MCF 10A (cell line): ENCODE results near the gene KCTD1. TPM values are rescaled to one million over a fixed set of nuclear protein-coding genes. Genes with fewer than 3 reads are reported as not detected.
A peak's percentile ranks its signal among the peaks of the same experiment; 100 is the strongest.

Source experiments
- BruUV-seq: library from RNA; stranded (reverse); fragments of 400-500 nt; replicated peaks from 2 replicates; lab custom pipeline; 2021; lab: Mats Ljungman, UMichigan
- CTCF ChIA-PET: fragments of 300-600 bp; sonication (Branson Sonifier 250); formaldehyde crosslinking; extraction: SDS; loops from one replicate; lab custom pipeline; 2021; ENCODE audit warnings: antibody characterized with exemption, inconsistent platforms; lab: Yijun Ruan, JAX
- POLR2A ChIA-PET: fragments of 300-600, 350-650 bp; sonication (Branson Sonifier 250); formaldehyde crosslinking; extraction: SDS; loops from one replicate; lab custom pipeline; 2020; ENCODE audit warnings: antibody characterized with exemption, inconsistent platforms; lab: Yijun Ruan, JAX
- DNase-seq: peaks from one replicate; pipeline ENCODE4 v3.0.0-alpha.2; 2018; ENCODE audit not compliant: unreplicated experiment
- H3K27ac Mint-ChIP-seq: one replicate; pipeline ENCODE4 v1.8.0; 2022; ENCODE audit warnings: mild to moderate bottlenecking, low read depth, mixed read lengths; ENCODE audit not compliant: unreplicated experiment
- H3K27me3 Mint-ChIP-seq: one replicate; pipeline ENCODE4 v1.8.0; 2022; ENCODE audit warnings: mixed read lengths; ENCODE audit not compliant: insufficient read depth, unreplicated experiment
- H3K36me3 Mint-ChIP-seq: one replicate; pipeline ENCODE4 v1.8.0; 2022; ENCODE audit warnings: mild to moderate bottlenecking, moderate library complexity, mixed read lengths; ENCODE audit not compliant: insufficient read depth, unreplicated experiment
- H3K4me1 Mint-ChIP-seq: one replicate; pipeline ENCODE4 v1.8.0; 2022; ENCODE audit warnings: mixed read lengths; ENCODE audit not compliant: insufficient read depth, unreplicated experiment
- H3K4me3 Mint-ChIP-seq: one replicate; pipeline ENCODE4 v1.8.0; 2022; ENCODE audit warnings: mild to moderate bottlenecking, moderate library complexity, mixed read lengths; ENCODE audit not compliant: unreplicated experiment
- H3K9me3 Mint-ChIP-seq: one replicate; pipeline ENCODE4 v1.8.0; 2022; ENCODE audit warnings: mixed read lengths; ENCODE audit not compliant: unreplicated experiment
- CTCF ChIP-seq: fragments of 200-600 bp; IDR thresholded peaks from one replicate; pipeline ENCODE4 v1.8.0; 2022; ENCODE audit warnings: antibody characterized with exemption, mild to moderate bottlenecking; ENCODE audit not compliant: unreplicated experiment
- intact Hi-C: fragments of 100-400 bp; cut with micrococcal nuclease; formaldehyde crosslinking; loops from 2 replicates; pipeline ENCODE4 v1.14.1; 2022
- total RNA-seq: library from RNA; stranded (reverse); gene quantifications from 2 replicates; pipeline ENCODE4 v1.2.3, GENCODE V29; 2022

The KCTD1 gene
- total RNA-seq, 1 experiment from 2014 or later, result 37.9 TPM

- H3K36me3 Mint-ChIP-seq, result peaks cover 52% of the 10 kb centered on the region
- no peak overlapping the region for H3K4me3 Mint-ChIP-seq
- no peak for TF ChIP-seq CTCF
- peaks cover 5% of the 10 kb centered on the region for H3K4me1 Mint-ChIP-seq
- H3K27ac Mint-ChIP-seq, result peak overlapping the region; percentile 14
- DNase-seq, result no peak
- POLR2A ChIA-PET, result interaction anchor here (0.7 kb wide), 1 partner anchor 409 kb away, joined by 3 read pairs; no protein-coding TSS in a partner anchor
- no peaks in the 10 kb centered on the region for H3K9me3 Mint-ChIP-seq
- intact Hi-C loops, result no loop called here
- CTCF ChIA-PET, result interaction anchor here (0.6 kb wide), 1 partner anchor 114 kb away, joined by 4 read pairs; no protein-coding TSS in a partner anchor
- BruUV-seq, result no TSS peak
- H3K27me3 Mint-ChIP-seq, result no peaks in the 10 kb centered on the region
These were observed 50.5 kb downstream of the KCTD1 start for GRCh38 chr18:26497866-26498265.

GRCh38 chr18:26496528-26496927 is 51.8 kb downstream of the KCTD1 start:
- H3K27me3 Mint-ChIP-seq, result no peaks in the 10 kb centered on the region

GRCh38 chr18:26495287-26495686 is 53.1 kb downstream of the KCTD1 start:
- POLR2A ChIA-PET, result no interaction called here
- no peak for DNase-seq
- Mint-ChIP-seq H3K4me3 (no peak overlapping the region), H3K9me3 (no peaks in the 10 kb centered on the region), H3K36me3 (peaks cover 59% of the 10 kb centered on the region), H3K27ac (no peak overlapping the region), H3K27me3 (no peaks in the 10 kb centered on the region), H3K4me1 (peaks cover 8% of the 10 kb centered on the region)
- intact Hi-C loops, result no loop called here
- no peak for TF ChIP-seq CTCF
- CTCF ChIA-PET, result interaction anchor here (1.2 kb wide), 1 partner anchor 89 kb away, joined by 4 read pairs; no protein-coding TSS in a partner anchor
- no TSS peak for BruUV-seq

More at GRCh38 chr18:26496528-26496927, 51.8 kb downstream of the KCTD1 start:
- Mint-ChIP-seq H3K4me3 (no peak overlapping the region), H3K4me1 (peaks cover 7% of the 10 kb centered on the region), H3K27ac (no peak overlapping the region), H3K9me3 (no peaks in the 10 kb centered on the region), H3K36me3 (peaks cover 52% of the 10 kb centered on the region)
- no peak for DNase-seq
- ChIA-PET CTCF (interaction anchor here (0.7 to 1.3 kb wide), 3 partner anchors 8 to 108 kb away, joined by 3 to 4 read pairs (median 3); no protein-coding TSS in a partner anchor), POLR2A (interaction anchor here (0.7 kb wide), 1 partner anchor 23 kb away, joined by 4 read pairs; no protein-coding TSS in a partner anchor)
- TF ChIP-seq CTCF, result no peak
- no TSS peak for BruUV-seq
- intact Hi-C loops, result no loop called here

- CTCF ChIA-PET, result no interaction called here
- intact Hi-C loops, result no loop called here
- TF ChIP-seq CTCF, result no peak
- no peaks in the 10 kb centered on the region for H3K27me3 Mint-ChIP-seq
- POLR2A ChIA-PET, result interaction anchor here (0.6 to 1.0 kb wide), 3 partner anchors 12 to 236 kb away, joined by 3 read pairs; no protein-coding TSS in a partner anchor
- peak; percentile 67 for DNase-seq
- no peak overlapping the region for H3K4me3 Mint-ChIP-seq
- H3K36me3 Mint-ChIP-seq, result peaks cover 52% of the 10 kb centered on the region
- no peak overlapping the region for H3K27ac Mint-ChIP-seq
- BruUV-seq, result no TSS peak
- peaks cover 13% of the 10 kb centered on the region for H3K4me1 Mint-ChIP-seq
- no peaks in the 10 kb centered on the region for H3K9me3 Mint-ChIP-seq
These were observed 55.3 kb downstream of the KCTD1 start for GRCh38 chr18:26493021-26493420.
